Naive B cell (primary cell): ENCODE measurements around the gene SSTR1. TPM values are rescaled to one million over a fixed set of nuclear protein-coding genes. Genes with fewer than 3 reads are reported as not detected.

Experiments
- ATAC-seq, 2 donors: fragments of 150-1000 bp; cut with Tn5 transposase; 2 replicates each; pipeline ENCODE4 v1.10.0; 2021; ENCODE audit warnings: low read depth in 2 of 2, mild to moderate bottlenecking in 2 of 2, moderate library complexity in 2 of 2
- DNase-seq: peaks from one replicate; pipeline ENCODE4 v3.0.0; 2022
- H3K27ac Mint-ChIP-seq, 6 donors: one replicate each; pipeline ENCODE4 v1.8.0; 2020 to 2022; ENCODE audit warnings: mild to moderate bottlenecking in 6 of 6, mixed read lengths in 6 of 6, moderate library complexity in 5 of 6, inconsistent platforms in 2 of 6
- H3K27me3 Mint-ChIP-seq, 3 donors: one replicate each; pipeline ENCODE4 v1.8.0; 2021 to 2022; ENCODE audit warnings: mixed read lengths in 3 of 3, mild to moderate bottlenecking in 1 of 3
- H3K36me3 Mint-ChIP-seq, 2 donors: one replicate each; pipeline ENCODE4 v1.8.0; 2020 to 2022; ENCODE audit warnings: mixed read lengths in 2 of 2, inconsistent platforms in 1 of 2, mild to moderate bottlenecking in 1 of 2
- H3K4me1 Mint-ChIP-seq, 3 donors: one replicate each; pipeline ENCODE4 v1.8.0; 2020 to 2022; ENCODE audit warnings: mixed read lengths in 3 of 3, inconsistent platforms in 1 of 3, mild to moderate bottlenecking in 1 of 3, moderate library complexity in 1 of 3
- H3K4me3 Mint-ChIP-seq, 8 donors: one replicate each; pipeline ENCODE4 v1.8.0; 2020 to 2022; ENCODE audit warnings: mild to moderate bottlenecking in 8 of 8, mixed read lengths in 8 of 8, moderate library complexity in 8 of 8, inconsistent platforms in 2 of 8
- H3K9me3 Mint-ChIP-seq, 7 donors: one replicate each; pipeline ENCODE4 v1.8.0; 2020 to 2022; ENCODE audit warnings: mixed read lengths in 7 of 7, mild to moderate bottlenecking in 5 of 7, inconsistent platforms in 2 of 7, moderate library complexity in 1 of 7
- polyA plus RNA-seq, 6 donors: library from polyadenylated mRNA; unstranded; fragments of 300-500 nt; fragmentation: Illumina TruSeq; gene quantifications; one replicate each; pipeline ENCODE4 v1.2.3, GENCODE V29; 2021; ENCODE audit warnings: low read depth in 6 of 6

SSTR1 gene
- polyA plus RNA-seq, 6 donors from 2014 or later: not detected

DNA sequence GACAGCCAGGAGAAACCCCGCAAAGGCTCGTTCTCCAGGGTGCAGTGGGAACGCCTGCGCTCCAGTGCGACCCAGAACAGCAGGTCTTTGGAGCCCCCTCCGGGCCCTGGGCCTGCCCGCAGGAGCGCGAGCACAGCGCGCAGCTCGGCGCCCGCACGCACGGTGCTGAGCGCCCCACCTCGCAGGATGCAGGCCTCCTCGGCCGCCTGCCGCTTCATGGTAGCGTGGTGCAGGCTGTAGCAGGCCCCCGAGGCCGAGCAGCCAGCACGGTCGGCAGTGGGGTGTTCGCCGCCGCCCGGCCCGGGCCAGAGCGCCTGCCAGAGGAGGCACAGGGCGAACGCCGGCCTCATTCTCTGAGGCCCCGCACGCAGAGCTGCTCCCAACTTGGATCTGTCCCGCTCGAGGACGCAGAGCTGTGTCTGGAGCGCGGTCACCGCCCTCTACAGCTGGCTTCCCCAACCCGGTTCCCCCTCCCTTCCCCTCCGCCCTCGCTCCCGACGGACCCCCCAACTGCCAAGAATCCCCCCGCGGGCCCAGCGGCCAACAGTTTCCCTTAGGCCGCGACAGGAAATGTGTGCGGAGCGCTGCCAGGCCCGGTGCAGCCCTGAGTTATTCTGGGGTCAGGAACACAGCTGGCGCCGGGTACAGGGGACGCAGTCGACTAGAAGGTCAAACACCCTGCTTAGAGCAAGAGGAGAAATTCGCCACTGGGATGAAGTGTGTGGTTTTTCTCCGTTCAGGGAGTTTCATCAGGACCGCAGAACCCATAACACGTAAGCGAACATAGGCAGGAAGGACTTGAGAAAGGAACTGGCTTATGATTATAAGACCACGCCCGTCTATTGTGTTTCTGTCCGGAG, 48.2 kb downstream of the SSTR1 start, which contains the start of gene CLEC14A:
CLEC14A (minus strand) TSS at position 421 of the 860 bp plus-strand sequence; CDS start at position 350, 71 bp downstream.
- peaks cover 9 to 25% (median 21%) of the 10 kb centered on the region in 3 donors for H3K27me3 Mint-ChIP-seq
- DNase-seq (no peak), ATAC-seq (peak in 1 of 2 donors; percentile 11)
- peaks cover 0 to 6% (median 0%) of the 10 kb centered on the region in 3 donors for H3K4me1 Mint-ChIP-seq
- no peaks in the 10 kb centered on the region for H3K36me3 Mint-ChIP-seq
- peaks cover 0 to 3% (median 0%) of the 10 kb centered on the region in 7 donors for H3K9me3 Mint-ChIP-seq
- H3K4me3 Mint-ChIP-seq: peak within 1 kb of the TSS in 7 of 8 donors; percentile 9 to 81 (median 64)
- H3K27ac Mint-ChIP-seq: no peak within 1 kb of the TSS

DNA sequence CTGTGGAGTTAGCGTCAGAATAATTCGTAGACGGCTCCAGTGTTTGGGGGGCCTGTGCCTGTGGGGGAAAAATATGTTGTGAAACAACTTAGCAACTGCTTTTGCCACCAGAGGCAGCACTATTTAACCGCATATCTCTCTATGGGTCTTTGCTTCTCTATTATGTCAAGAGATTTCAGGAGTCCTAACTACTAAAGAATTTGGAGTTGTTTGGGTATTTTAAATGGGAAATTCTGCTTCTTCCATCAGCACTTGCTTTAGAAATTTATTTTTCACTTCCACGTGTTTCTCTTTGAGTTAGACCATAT, 48.8 kb downstream of the SSTR1 start:
- Mint-ChIP-seq H3K36me3 (no peaks in the 10 kb centered on the region), H3K27ac (no peak overlapping the region), H3K4me1 (peaks cover 0 to 6% (median 0%) of the 10 kb centered on the region in 3 donors), H3K27me3 (peaks cover 9 to 25% (median 21%) of the 10 kb centered on the region in 3 donors), H3K9me3 (peaks cover 0 to 4% (median 2%) of the 10 kb centered on the region in 7 donors), H3K4me3 (peak overlapping the region in 5 of 8 donors; percentile 5 to 72 (median 64))
- no peak for ATAC-seq
- DNase-seq: no peak

DNA sequence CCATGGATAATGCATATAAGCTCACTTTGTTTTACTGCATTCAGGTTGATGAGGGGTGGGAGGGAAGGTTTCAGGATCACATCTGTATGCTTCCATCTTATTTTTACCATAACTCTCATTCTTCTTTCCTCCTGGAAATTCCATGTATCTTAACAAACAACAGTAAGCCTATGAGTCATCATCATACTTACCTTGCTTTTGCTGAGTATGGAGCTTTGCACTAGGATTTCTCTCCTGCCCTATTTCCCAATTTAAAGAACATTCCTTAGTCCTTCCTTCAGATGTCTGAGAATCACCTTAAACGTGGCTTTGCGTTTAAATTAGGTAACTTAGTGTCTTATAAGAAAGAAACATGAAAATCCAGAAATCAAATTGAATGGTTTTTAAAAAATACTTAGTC, 49.8 kb downstream of the SSTR1 start:
- no peak overlapping the region for H3K4me3 Mint-ChIP-seq
- no peak for DNase-seq
- no peak overlapping the region for H3K27ac Mint-ChIP-seq
- no peak for ATAC-seq
- peaks cover 0 to 6% (median 0%) of the 10 kb centered on the region in 3 donors for H3K4me1 Mint-ChIP-seq
- H3K27me3 Mint-ChIP-seq: peaks cover 9 to 25% (median 21%) of the 10 kb centered on the region in 3 donors
- no peaks in the 10 kb centered on the region for H3K36me3 Mint-ChIP-seq
- peaks cover 0 to 12% (median 4%) of the 10 kb centered on the region in 7 donors for H3K9me3 Mint-ChIP-seq

- Mint-ChIP-seq H3K36me3 (no peaks in the 10 kb centered on the region), H3K27ac (no peak overlapping the region), H3K27me3 (peaks cover 0 to 8% (median 1%) of the 10 kb centered on the region in 3 donors), H3K4me1 (no peaks in the 10 kb centered on the region), H3K4me3 (no peak overlapping the region), H3K9me3 (peaks cover 3 to 22% (median 11%) of the 10 kb centered on the region in 7 donors)
- DNase-seq: no peak
- ATAC-seq: no peak
Measured at GRCh38 chr14:38261620-38262019, 53.9 kb downstream of the SSTR1 start.

Other genes starting within 250 kb of the SSTR1 start
- not detected for gene CLEC14A, start 48.2 kb downstream of the SSTR1 start, polyA plus RNA-seq